ENCODE results near the gene CCL25. TPM values are rescaled to one million over a fixed set of nuclear protein-coding genes. Genes with fewer than 3 reads are reported as not detected.

The CCL25 gene
- total and polyA plus RNA-seq, 2 of the 4 experiments (the other 2 are of a cell fraction) = not detected

DNA sequence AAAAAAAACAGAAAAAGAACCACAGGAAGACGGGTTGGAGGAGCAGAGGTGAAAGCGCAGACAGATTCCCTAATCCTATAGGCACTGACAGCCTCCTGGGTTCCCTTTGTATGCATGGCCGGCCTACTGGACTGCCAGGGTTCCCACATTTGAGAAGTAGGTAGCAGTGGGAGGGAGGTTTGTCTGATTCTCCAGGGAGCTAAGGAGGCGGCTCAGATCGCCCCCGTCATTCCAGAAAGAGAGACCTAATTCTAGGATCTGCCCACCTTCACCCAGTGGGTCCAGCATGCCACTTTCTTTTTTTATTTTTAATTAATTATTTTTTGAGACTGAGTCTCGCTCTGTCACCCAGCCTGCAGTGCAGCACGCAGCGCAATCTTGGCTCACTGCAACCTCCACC lies 9.7 kb upstream of the CCL25 start:
- ChIA-PET POLR2A (ENCODE audit: unreplicated experiment) (no interaction called here), CTCF (interaction anchor here (0.5 kb wide), 1 partner anchor 93 kb away, joined by 3 read pairs; no protein-coding TSS in a partner anchor)
- Histone ChIP-seq H4K8ac (ENCODE audit: low read depth in 2 of 2, low read length in 2 of 2) (no peak overlapping the region), H2AK9ac (replicated peaks; ENCODE audit: low read depth, low read length, poor library complexity) (no peak overlapping the region), H2AK5ac (ENCODE audit: low read depth, low read length) (no peak overlapping the region), H3K4ac (ENCODE audit: low read depth, low read length) (no peak overlapping the region), H3K27ac (ENCODE audit: insufficient read depth, low read length) (no peak overlapping the region), H3K79me1 (ENCODE audit: low read depth in 1 of 2, low read length in 2 of 2) (no peaks in the 10 kb centered on the region), H3K36me3 (ENCODE audit: control insufficient read depth, insufficient read depth, low read length) (no peaks in the 10 kb centered on the region), H4K5ac (ENCODE audit: low read depth, low read length) (no peak overlapping the region), H3K23ac (ENCODE audit: low read depth, low read length) (no peak overlapping the region), H4K20me1 (ENCODE audit: insufficient read depth, low read length) (no peaks in the 10 kb centered on the region), H3K14ac (replicated peaks; ENCODE audit: low read depth, low read length) (no peak overlapping the region), H4K91ac (ENCODE audit: insufficient read depth, low read depth, low read length) (no peak overlapping the region), H2AFZ (replicated peaks; ENCODE audit: low read length, poor library complexity) (no peak overlapping the region), H2BK5ac (ENCODE audit: low read depth, low read length, poor library complexity, severe bottlenecking) (no peak overlapping the region), H3K4me1 (ENCODE audit: control insufficient read depth, insufficient read depth, low read length) (no peaks in the 10 kb centered on the region), H2BK20ac (ENCODE audit: low read depth, low read length) (no peak overlapping the region), H3K56ac (ENCODE audit: extremely low read depth, insufficient read depth, low read length) (no peak overlapping the region), H2BK15ac (ENCODE audit: low read depth, low read length) (no peak overlapping the region), H3K9ac (ENCODE audit: low read depth, low read length) (no peak overlapping the region), H2BK120ac (ENCODE audit: low read depth, low read length) (no peak overlapping the region), H3K9me3 (ENCODE audit: control insufficient read depth, insufficient read depth, low read length) (no peaks in the 10 kb centered on the region), H3K18ac (ENCODE audit: low read depth, low read length) (no peak overlapping the region), H3K27me3 (ENCODE audit: control insufficient read depth, insufficient read depth, low read length) (peaks cover 7% of the 10 kb centered on the region; the same call in 1 of the 2 replicates), H3K4me2 (ENCODE audit: low read depth, low read length) (no peak overlapping the region), H3K4me3 (ENCODE audit: insufficient read depth, low read depth, low read length) (no peak overlapping the region), H3K9me1 (ENCODE audit: insufficient read depth, low read length) (no peaks in the 10 kb centered on the region)
- in situ Hi-C loops (cut with MboI; ENCODE audit: low sequenced_read_pairs) (no loop called here), intact Hi-C loops (cut with micrococcal nuclease) (no loop called here), dilution Hi-C loops (cut with HindIII; ENCODE audit: low sequenced_read_pairs, unreplicated experiment) (no loop called here)
- DNase-seq (no peak), ATAC-seq (ENCODE audit: low read depth) (no peak)
- no CpG with 5 or more reads among the region's 9 CpGs for WGBS, 2 experiments (ENCODE audit: extremely low coverage in 2 of 2, insufficient read length in 1 of 2)
- TF ChIP-seq, protein P1, sequence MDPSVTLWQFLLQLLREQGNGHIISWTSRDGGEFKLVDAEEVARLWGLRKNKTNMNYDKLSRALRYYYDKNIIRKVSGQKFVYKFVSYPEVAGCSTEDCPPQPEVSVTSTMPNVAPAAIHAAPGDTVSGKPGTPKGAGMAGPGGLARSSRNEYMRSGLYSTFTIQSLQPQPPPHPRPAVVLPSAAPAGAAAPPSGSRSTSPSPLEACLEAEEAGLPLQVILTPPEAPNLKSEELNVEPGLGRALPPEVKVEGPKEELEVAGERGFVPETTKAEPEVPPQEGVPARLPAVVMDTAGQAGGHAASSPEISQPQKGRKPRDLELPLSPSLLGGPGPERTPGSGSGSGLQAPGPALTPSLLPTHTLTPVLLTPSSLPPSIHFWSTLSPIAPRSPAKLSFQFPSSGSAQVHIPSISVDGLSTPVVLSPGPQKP (IDR thresholded peaks at IDR 0.05; ENCODE audit: borderline replicate concordance, low read depth, low read length) = no peak
- TF ChIP-seq, protein P2, sequence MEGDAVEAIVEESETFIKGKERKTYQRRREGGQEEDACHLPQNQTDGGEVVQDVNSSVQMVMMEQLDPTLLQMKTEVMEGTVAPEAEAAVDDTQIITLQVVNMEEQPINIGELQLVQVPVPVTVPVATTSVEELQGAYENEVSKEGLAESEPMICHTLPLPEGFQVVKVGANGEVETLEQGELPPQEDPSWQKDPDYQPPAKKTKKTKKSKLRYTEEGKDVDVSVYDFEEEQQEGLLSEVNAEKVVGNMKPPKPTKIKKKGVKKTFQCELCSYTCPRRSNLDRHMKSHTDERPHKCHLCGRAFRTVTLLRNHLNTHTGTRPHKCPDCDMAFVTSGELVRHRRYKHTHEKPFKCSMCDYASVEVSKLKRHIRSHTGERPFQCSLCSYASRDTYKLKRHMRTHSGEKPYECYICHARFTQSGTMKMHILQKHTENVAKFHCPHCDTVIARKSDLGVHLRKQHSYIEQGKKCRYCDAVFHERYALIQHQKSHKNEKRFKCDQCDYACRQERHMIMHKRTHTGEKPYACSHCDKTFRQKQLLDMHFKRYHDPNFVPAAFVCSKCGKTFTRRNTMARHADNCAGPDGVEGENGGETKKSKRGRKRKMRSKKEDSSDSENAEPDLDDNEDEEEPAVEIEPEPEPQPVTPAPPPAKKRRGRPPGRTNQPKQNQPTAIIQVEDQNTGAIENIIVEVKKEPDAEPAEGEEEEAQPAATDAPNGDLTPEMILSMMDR (conservative IDR thresholded peaks at IDR 0.05; ENCODE audit: low read depth, low read length) = no peak
- TF ChIP-seq RFX5 (IDR thresholded peaks at IDR 0.05; ENCODE audit: low read depth, low read length) (no peak), BHLHE40 (IDR thresholded peaks at IDR 0.05; ENCODE audit: low read depth, low read length) (no peak), RAD21 (IDR thresholded peaks at IDR 0.05; ENCODE audit: low read length) (no peak), POLR2A (IDR thresholded peaks at IDR 0.05; ENCODE audit: low read depth, low read length) (no peak), FOS (IDR thresholded peaks at IDR 0.05; ENCODE audit: low read depth, low read length) (no peak), SMC3 (IDR thresholded peaks at IDR 0.05; ENCODE audit: low read depth, low read length) (no peak), MAZ (IDR thresholded peaks at IDR 0.05; ENCODE audit: borderline replicate concordance, low read depth, low read length) (no peak), CEBPB (IDR thresholded peaks at IDR 0.05; ENCODE audit: low read depth, low read length) (no peak), MAFK (IDR thresholded peaks at IDR 0.05; ENCODE audit: low read depth, low read length) (no peak), RCOR1 (IDR thresholded peaks at IDR 0.05; ENCODE audit: insufficient replicate concordance, low read length) (no peak), MXI1 (IDR thresholded peaks at IDR 0.05; ENCODE audit: borderline replicate concordance, low read depth, low read length) (no peak), NFE2L2 (IDR thresholded peaks at IDR 0.05; ENCODE audit: low read depth, low read length) (no peak), CHD1 (IDR thresholded peaks at IDR 0.05; ENCODE audit: low read depth, low read length) (no peak)
- TF ChIP-seq, protein P3, sequence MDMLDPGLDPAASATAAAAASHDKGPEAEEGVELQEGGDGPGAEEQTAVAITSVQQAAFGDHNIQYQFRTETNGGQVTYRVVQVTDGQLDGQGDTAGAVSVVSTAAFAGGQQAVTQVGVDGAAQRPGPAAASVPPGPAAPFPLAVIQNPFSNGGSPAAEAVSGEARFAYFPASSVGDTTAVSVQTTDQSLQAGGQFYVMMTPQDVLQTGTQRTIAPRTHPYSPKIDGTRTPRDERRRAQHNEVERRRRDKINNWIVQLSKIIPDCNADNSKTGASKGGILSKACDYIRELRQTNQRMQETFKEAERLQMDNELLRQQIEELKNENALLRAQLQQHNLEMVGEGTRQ (IDR thresholded peaks at IDR 0.05; ENCODE audit: low read depth, low read length) = no peak
- no TSS peak for BruUV-seq (replicated peaks)
